Kidney epithelial cell (primary cell): ENCODE results near the gene UBXN6. TPM values are rescaled to one million over a fixed set of nuclear protein-coding genes. Genes with fewer than 3 reads are reported as not detected.

Experiments used
- DNase-seq: peaks from one replicate; pipeline ENCODE4 v3.0.0-alpha.2; 2010; ENCODE audit warnings: low read depth
- H3K27me3 ChIP-seq: 2 replicates; pipeline ENCODE4 v1.6.0; 2011; ENCODE audit warnings: low read length; ENCODE audit not compliant: control insufficient read depth, insufficient read depth
- H3K36me3 ChIP-seq: 2 replicates; pipeline ENCODE4 v1.5.1; 2011; ENCODE audit warnings: low read length; ENCODE audit not compliant: control insufficient read depth, insufficient read depth
- H3K4me3 ChIP-seq: 2 replicates; pipeline ENCODE4 v1.5.1; 2011; ENCODE audit warnings: low read depth, mild to moderate bottlenecking, control low read depth, low read length
- total RNA-seq: library from RNA; depleted of rRNA; stranded (reverse); fragments of >200 nt; gene quantifications from 2 replicates; pipeline ENCODE4 v1.2.3, GENCODE V29; 2015
- TF ChIP-seq, protein P1 (sequence below): IDR thresholded peaks from 2 replicates; pipeline ENCODE4 v1.5.1; 2011; ENCODE audit warnings: mild to moderate bottlenecking, moderate library complexity, low read length, control low read depth, inconsistent platforms; ENCODE audit not compliant: insufficient read depth, poor library complexity, severe bottlenecking

Gene UBXN6
- total RNA-seq, 1 donor from 2014 or later: 62.3 TPM

- TF ChIP-seq, protein P1, sequence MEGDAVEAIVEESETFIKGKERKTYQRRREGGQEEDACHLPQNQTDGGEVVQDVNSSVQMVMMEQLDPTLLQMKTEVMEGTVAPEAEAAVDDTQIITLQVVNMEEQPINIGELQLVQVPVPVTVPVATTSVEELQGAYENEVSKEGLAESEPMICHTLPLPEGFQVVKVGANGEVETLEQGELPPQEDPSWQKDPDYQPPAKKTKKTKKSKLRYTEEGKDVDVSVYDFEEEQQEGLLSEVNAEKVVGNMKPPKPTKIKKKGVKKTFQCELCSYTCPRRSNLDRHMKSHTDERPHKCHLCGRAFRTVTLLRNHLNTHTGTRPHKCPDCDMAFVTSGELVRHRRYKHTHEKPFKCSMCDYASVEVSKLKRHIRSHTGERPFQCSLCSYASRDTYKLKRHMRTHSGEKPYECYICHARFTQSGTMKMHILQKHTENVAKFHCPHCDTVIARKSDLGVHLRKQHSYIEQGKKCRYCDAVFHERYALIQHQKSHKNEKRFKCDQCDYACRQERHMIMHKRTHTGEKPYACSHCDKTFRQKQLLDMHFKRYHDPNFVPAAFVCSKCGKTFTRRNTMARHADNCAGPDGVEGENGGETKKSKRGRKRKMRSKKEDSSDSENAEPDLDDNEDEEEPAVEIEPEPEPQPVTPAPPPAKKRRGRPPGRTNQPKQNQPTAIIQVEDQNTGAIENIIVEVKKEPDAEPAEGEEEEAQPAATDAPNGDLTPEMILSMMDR: no peak
- H3K36me3 ChIP-seq: no peaks in the 10 kb centered on the region
- DNase-seq: no peak
These were observed 1.1 kb downstream of the UBXN6 start for GRCh38 chr19:4456476-4456842.

DNA sequence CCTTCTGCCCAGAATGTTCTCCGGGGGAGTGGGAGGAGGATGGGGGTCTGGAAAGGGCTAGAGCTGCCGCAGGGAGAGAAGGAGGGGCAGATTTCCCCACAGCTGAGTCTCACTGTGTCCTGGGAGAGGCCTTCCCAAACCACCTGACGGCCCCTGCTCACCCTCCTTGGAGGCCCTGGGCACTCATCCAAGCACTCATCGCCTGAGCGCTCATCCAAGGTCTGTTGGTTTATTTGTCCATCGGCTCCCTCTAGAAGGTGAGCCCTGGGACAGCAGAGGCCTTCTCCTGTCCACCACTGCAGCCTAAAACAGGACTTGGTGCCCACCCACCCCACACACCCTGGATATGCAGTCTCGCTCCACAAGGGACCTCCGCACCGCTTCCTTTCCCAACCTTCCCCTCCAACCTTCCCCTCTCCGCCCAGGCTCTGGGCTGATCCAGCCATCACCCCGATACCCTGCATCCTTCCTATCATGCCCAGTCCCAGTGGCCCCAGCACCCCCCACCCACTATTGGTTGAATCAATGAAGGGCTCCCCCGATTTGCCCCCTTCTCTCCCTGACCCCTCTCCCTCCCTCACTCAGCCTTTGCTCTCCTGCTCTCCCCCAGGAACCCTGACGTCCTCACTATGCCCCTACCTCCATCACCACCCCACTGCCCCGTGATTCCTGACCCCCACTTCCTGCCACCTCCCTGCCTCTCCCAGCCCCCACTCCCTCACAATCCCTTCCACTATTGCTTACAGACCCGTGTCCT, 1.7 kb downstream of the UBXN6 start:
- H3K36me3 ChIP-seq: no peaks in the 10 kb centered on the region
- TF ChIP-seq, protein P1: peak; percentile 41
- H3K27me3 ChIP-seq: no peaks in the 10 kb centered on the region
- H3K4me3 ChIP-seq: peak overlapping the region; percentile 65
- DNase-seq: peak; percentile 77

More at GRCh38 chr19:4456476-4456842, 1.1 kb downstream of the UBXN6 start:
- Histone ChIP-seq H3K27me3 (no peaks in the 10 kb centered on the region), H3K4me3 (peak overlapping the region; percentile 65)

- DNase-seq: no peak
- no peaks in the 10 kb centered on the region for H3K27me3 ChIP-seq
- peak overlapping the region; percentile 3 for H3K4me3 ChIP-seq
- TF ChIP-seq, protein P1: no peak
- H3K36me3 ChIP-seq: no peaks in the 10 kb centered on the region
These were observed 2.6 kb downstream of the UBXN6 start for GRCh38 chr19:4454747-4455718.

DNA sequence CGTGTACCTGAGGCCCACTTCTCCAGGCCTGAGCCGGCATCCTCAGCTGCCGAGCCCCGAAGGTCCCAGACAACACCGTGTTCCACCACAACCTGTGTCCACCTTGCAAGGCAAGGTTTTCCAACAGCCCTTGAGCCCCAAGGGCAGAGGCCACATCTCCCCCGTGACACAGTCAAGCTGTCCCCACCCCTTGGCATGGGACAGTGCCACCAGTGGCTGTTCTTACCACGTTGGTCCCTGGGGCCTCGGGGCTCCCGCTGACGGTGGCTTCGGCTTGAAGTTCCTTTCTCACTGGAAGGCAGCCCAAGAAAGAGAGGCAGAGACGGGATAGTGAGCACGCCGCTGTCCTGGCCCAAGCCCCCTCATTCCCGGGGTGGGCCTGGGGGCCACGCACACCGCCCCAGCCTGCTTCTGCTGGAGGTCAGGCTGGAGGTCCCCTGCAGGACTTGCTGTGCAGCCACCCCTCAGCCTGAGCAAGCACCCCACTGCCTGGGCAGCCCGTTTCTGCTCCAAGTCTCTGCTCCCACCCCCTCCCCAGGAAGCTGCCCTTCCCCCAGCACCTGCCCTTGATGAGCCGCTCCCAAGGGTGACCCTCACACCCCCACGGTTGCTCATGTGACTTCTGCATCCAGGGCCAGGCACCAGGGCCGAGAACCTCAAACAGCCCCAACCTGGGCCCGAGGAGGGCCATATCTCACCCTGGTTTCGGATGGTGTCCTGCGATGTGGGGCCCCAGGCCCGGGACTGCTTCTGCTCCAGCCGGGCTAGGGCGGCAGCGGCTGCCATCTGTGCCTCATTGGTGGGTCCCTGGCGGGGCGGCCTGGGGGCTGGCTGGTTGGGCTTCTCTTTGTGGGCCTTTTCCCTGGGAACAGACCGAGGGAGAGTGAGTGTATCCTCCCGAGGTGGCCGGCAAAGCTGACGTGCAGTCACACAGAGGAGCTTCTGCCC, 4.1 kb downstream of the UBXN6 start:
- no peaks in the 10 kb centered on the region for H3K27me3 ChIP-seq
- no peaks in the 10 kb centered on the region for H3K36me3 ChIP-seq
- H3K4me3 ChIP-seq: no peak overlapping the region
- no peak for DNase-seq
- TF ChIP-seq, protein P1: no peak

DNA sequence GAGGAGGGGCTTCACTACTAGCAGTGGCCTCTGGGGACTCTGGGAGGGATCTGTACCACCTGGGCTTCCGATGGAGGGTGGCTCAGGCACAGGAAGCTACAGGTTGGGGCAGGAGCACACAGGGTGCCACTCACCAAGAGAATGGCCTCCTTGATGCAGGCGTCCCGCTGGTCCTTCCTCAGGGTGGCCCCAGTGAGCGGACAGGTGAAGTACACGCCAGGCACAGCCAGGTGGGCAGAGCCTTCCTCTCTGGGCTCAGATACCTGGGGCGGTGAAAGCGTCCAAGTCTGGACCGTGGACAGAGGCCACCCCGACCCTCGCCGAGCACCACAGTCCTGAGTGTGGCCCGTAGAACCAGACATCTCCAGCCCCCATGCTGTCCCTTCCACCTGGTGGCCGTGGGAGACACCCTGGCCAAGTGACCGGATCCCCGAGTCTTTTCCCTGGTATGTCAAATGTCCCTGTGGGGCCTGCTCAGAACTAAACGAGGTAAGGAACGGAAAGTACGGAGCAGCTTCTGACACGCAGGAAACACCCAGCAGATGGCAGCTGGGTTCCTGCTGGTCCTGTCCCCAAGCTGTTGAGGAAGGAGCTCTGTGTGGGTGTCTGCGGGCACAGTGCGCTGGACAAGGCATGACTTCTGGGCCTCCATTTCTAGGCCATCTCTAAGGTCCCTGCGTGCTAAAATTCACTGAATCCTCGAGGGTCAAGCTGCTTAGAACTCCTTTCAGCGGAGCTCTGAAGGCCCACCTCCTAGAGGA, 5.2 kb downstream of the UBXN6 start:
- Histone ChIP-seq H3K36me3 (no peaks in the 10 kb centered on the region), H3K4me3 (no peak overlapping the region), H3K27me3 (no peaks in the 10 kb centered on the region)
- TF ChIP-seq, protein P1: no peak
- DNase-seq: no peak
